Hepatocyte (in vitro differentiated cells): ENCODE data around the gene SLC7A7. TPM values are rescaled to one million over a fixed set of nuclear protein-coding genes. Genes with fewer than 3 reads are reported as not detected.
"Not testable (repeated sequence)": the region's sequence is repeated elsewhere in the genome, so short reads cannot be mapped to it uniquely, and the experiment has no call there.

ENCODE experiments used
- DNase-seq: peaks from one replicate; pipeline ENCODE4 v3.0.0-alpha.2; 2016; ENCODE audit warnings: low spot score
- H2AFZ ChIP-seq: fragments of 200-600 bp; sonication (generic); 2 replicates; pipeline ENCODE4 v1.6.0; 2016; ENCODE audit warnings: antibody characterized with exemption, mild to moderate bottlenecking
- H3K27ac ChIP-seq: fragments of 200-600 bp; sonication (generic); 2 replicates; pipeline ENCODE4 v1.5.1; 2016; ENCODE audit warnings: mild to moderate bottlenecking
- H3K27me3 ChIP-seq: fragments of 200-600 bp; sonication (generic); 2 replicates; pipeline ENCODE4 v1.6.1; 2016
- H3K36me3 ChIP-seq: fragments of 200-600 bp; sonication (generic); replicated peaks from 2 replicates; pipeline ENCODE4 v1.5.1; 2016; ENCODE audit warnings: low read depth; ENCODE audit not compliant: insufficient read depth
- H3K4me1 ChIP-seq: fragments of 200-600 bp; sonication (generic); 2 replicates; pipeline ENCODE4 v1.5.1; 2016; ENCODE audit warnings: mild to moderate bottlenecking, moderate library complexity; ENCODE audit not compliant: insufficient read depth
- H3K4me2 ChIP-seq: fragments of 200-600 bp; sonication (generic); 2 replicates; pipeline ENCODE4 v1.6.0; 2016
- H3K4me3 ChIP-seq: fragments of 200-600 bp; sonication (generic); 2 replicates; pipeline ENCODE4 v1.5.1; 2016; ENCODE audit warnings: mild to moderate bottlenecking
- H3K79me2 ChIP-seq: fragments of 200-600 bp; sonication (generic); 2 replicates; pipeline ENCODE4 v1.6.0; 2017; ENCODE audit warnings: mild to moderate bottlenecking
- H3K9me2 ChIP-seq: fragments of 200-600 bp; sonication (generic); replicated peaks from 2 replicates; pipeline ENCODE4 v1.6.0; 2017; ENCODE audit warnings: mild to moderate bottlenecking; ENCODE audit not compliant: insufficient read depth
- H3K9me3 ChIP-seq: fragments of 200-600 bp; sonication (generic); 2 replicates; pipeline ENCODE4 v1.5.1; 2016; ENCODE audit warnings: low read depth, mild to moderate bottlenecking
- H4K20me1 ChIP-seq: fragments of 200-600 bp; sonication (generic); 2 replicates; pipeline ENCODE4 v1.6.0; 2016; ENCODE audit warnings: mild to moderate bottlenecking; ENCODE audit not compliant: insufficient read depth, poor library complexity, severe bottlenecking
- EZH2 ChIP-seq: fragments of 200-600 bp; sonication (generic); IDR thresholded peaks from 2 replicates; pipeline ENCODE4 v1.6.1; 2016; ENCODE audit warnings: antibody characterized with exemption, mild to moderate bottlenecking, borderline replicate concordance
- EZH2phosphoT487 ChIP-seq: fragments of 200-600 bp; sonication (generic); IDR thresholded peaks from one replicate; pipeline ENCODE4 v1.6.1; 2018; ENCODE audit warnings: antibody characterized with exemption, mild to moderate bottlenecking, low read depth, moderate library complexity; ENCODE audit not compliant: unreplicated experiment, severe bottlenecking
- WGBS: methylation state at CpG from one replicate; pipeline ENCODE4 v1.1.6; 2016; ENCODE audit warnings: low lambda C conversion rate; ENCODE audit errors: missing lambda C conversion rate; 5-methylcytosine and 5-hydroxymethylcytosine counted together
- polyA plus RNA-seq: library from polyadenylated mRNA; unstranded; fragments of >200 nt; fragmentation: Nextera tagmentation; extraction: Ambion mirVana; gene quantifications from 2 replicates; pipeline ENCODE4 v1.2.1, GENCODE V29; 2016
- total RNA-seq: library from RNA; depleted of rRNA; stranded (reverse); fragments of >200 nt; gene quantifications from 2 replicates; pipeline ENCODE4 v1.2.3, GENCODE V29; 2014
- TF ChIP-seq, protein P1 (sequence below): fragments of 200-600 bp; sonication (generic); IDR thresholded peaks from 2 replicates; pipeline ENCODE4 v1.5.1; 2016; ENCODE audit warnings: antibody characterized with exemption, mild to moderate bottlenecking; ENCODE audit not compliant: poor library complexity

The SLC7A7 gene
- total and polyA plus RNA-seq, 2 experiments from 2014 or later = 206 to 337 TPM

DNA sequence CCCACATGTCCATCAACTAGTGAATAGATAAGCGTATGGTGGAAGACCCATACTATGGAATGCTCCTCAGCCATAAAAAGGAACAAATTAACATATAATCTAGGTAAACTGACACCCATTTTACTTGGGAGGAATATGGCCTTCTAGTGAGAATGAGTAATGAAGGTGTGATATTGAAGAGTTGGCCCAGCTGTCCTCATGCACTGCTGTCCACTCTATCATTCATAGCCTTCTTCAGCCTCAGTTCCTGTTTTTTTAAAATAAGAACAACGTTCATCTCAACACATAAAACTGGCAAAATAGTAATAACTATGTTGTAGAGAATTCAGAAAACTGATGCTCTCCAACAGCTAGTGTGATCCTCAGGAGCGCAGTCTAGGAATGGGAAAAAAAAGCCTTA, 75.2 kb downstream of the SLC7A7 start:
- no peak overlapping the region for H3K4me2 ChIP-seq
- no peak for TF ChIP-seq EZH2
- TF ChIP-seq, protein P1, sequence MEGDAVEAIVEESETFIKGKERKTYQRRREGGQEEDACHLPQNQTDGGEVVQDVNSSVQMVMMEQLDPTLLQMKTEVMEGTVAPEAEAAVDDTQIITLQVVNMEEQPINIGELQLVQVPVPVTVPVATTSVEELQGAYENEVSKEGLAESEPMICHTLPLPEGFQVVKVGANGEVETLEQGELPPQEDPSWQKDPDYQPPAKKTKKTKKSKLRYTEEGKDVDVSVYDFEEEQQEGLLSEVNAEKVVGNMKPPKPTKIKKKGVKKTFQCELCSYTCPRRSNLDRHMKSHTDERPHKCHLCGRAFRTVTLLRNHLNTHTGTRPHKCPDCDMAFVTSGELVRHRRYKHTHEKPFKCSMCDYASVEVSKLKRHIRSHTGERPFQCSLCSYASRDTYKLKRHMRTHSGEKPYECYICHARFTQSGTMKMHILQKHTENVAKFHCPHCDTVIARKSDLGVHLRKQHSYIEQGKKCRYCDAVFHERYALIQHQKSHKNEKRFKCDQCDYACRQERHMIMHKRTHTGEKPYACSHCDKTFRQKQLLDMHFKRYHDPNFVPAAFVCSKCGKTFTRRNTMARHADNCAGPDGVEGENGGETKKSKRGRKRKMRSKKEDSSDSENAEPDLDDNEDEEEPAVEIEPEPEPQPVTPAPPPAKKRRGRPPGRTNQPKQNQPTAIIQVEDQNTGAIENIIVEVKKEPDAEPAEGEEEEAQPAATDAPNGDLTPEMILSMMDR = no peak
- no peak for TF ChIP-seq EZH2phosphoT487
- DNase-seq = no peak
- H4K20me1 ChIP-seq = no peaks in the 10 kb centered on the region
- H3K4me1 ChIP-seq = no peaks in the 10 kb centered on the region
- no peaks in the 10 kb centered on the region for H3K9me2 ChIP-seq
- no peaks in the 10 kb centered on the region for H3K27me3 ChIP-seq
- WGBS = 83% methylated on average over 3 of the region's 3 CpGs
- peak overlapping the region; percentile 59 for H3K27ac ChIP-seq
- H3K79me2 ChIP-seq = no peaks in the 10 kb centered on the region
- no peak overlapping the region for H3K4me3 ChIP-seq
- H3K9me3 ChIP-seq = no peaks in the 10 kb centered on the region
- H3K36me3 ChIP-seq = no peaks in the 10 kb centered on the region
- H2AFZ ChIP-seq = no peak overlapping the region

DNA sequence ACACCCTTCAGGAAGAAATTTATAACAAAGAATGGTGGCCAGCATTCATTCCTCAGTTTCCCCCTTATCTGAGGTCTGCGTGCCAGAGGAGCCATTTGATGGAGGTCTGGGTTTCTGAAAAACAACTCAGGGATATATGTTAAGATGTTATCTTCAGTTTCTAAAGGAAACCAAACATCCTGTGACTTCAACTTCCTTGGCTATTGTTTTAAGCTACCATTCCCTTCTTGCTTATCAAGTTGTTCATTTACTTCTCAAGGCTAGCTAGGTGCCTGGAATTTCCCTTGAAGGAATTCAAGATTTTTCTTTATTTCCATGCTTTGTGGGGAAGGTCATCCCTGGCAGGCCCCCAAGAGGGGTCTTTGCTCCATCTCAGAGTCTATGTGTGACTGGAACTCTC, 75.8 kb downstream of the SLC7A7 start:
- DNase-seq = no peak
- 29% methylated on average over 1 of the region's 1 CpG for WGBS
- H4K20me1 ChIP-seq = no peaks in the 10 kb centered on the region
- H3K4me2 ChIP-seq = no peak overlapping the region
- H3K27ac ChIP-seq = peak overlapping the region; percentile 59
- H3K4me1 ChIP-seq = no peaks in the 10 kb centered on the region
- H3K9me3 ChIP-seq = no peaks in the 10 kb centered on the region
- H3K9me2 ChIP-seq = no peaks in the 10 kb centered on the region
- no peak overlapping the region for H2AFZ ChIP-seq
- H3K4me3 ChIP-seq = no peak overlapping the region
- no peaks in the 10 kb centered on the region for H3K27me3 ChIP-seq
- no peaks in the 10 kb centered on the region for H3K79me2 ChIP-seq
- TF ChIP-seq EZH2 = no peak
- no peak for TF ChIP-seq EZH2phosphoT487
- TF ChIP-seq, protein P1 = no peak
- H3K36me3 ChIP-seq = no peaks in the 10 kb centered on the region

DNA sequence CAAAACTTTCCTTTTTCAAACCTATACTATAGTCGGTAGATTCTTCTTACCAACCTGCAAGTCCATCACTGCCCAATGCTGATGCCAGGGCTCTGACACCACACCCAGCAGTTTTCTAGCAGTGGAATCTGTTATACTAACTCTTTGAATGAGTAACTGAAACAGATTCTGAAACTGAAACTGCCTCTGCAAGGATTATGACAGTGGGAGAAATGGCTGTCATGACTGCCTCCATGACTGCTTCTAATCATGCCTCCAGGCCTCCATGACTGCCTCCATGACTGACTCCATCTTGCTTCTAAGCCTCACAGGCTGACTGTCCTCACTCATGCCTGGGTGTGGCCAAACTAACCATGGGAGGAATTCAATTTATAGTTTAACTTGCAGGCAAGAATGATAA, 78.2 kb downstream of the SLC7A7 start:
- Histone ChIP-seq H3K4me3 (no peak overlapping the region), H2AFZ (no peak overlapping the region), H3K79me2 (no peaks in the 10 kb centered on the region), H3K9me3 (no peaks in the 10 kb centered on the region), H3K27me3 (no peaks in the 10 kb centered on the region), H3K27ac (no peak overlapping the region), H3K4me1 (no peaks in the 10 kb centered on the region), H3K4me2 (no peak overlapping the region), H4K20me1 (no peaks in the 10 kb centered on the region), H3K36me3 (no peaks in the 10 kb centered on the region), H3K9me2 (no peaks in the 10 kb centered on the region)
- WGBS = 96% methylated on average over 1 of the region's 1 CpG
- no peak for TF ChIP-seq EZH2
- TF ChIP-seq EZH2phosphoT487 = no peak
- TF ChIP-seq, protein P1 = no peak
- no peak for DNase-seq

DNA sequence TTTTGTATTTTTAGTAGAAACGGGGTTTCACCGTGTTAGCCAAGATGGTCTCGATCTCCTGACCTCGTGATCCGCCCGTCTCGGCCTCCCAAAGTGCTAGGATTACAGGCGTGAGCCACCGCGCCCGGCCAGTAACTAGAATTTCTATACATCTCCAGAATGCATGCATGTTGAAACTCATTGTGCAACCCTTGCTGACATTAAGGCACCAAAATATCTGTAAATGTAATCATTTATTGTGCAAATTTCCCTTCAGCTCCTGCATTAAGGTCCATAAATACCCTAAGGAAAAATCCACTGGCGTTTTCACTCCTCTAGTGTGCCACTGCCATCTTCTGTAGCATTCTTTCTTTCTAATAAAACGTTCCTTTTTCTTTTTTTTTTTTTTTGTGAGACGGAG, 78.9 kb downstream of the SLC7A7 start:
- not testable (repeated sequence) for H3K4me3 ChIP-seq, H3K27ac ChIP-seq, H3K27me3 ChIP-seq, H3K4me1 ChIP-seq, H3K9me2 ChIP-seq, DNase-seq, H3K4me2 ChIP-seq, H4K20me1 ChIP-seq, H3K79me2 ChIP-seq, H3K36me3 ChIP-seq, H2AFZ ChIP-seq, H3K9me3 ChIP-seq
- 93% methylated on average over 7 of the region's 14 CpGs for WGBS
